Stimulated activated effector memory CD8-positive, alpha-beta T cell treated with anti-CD3 and anti-CD28 coated beads, Interleukin-12 subunit alpha, Interleukin-12 subunit beta, amount 100 ng/mL, for 72 hours (primary cell): Measurements from ENCODE around the gene BORCS5.

Experiments used
- ATAC-seq: fragments of 150-1000 bp; cut with Tn5 transposase; 2 replicates; pipeline ENCODE4 v1.10.0; 2021
- DNase-seq, 2 donors: peaks; one replicate each; pipeline ENCODE4 v3.0.0; 2021 to 2022; ENCODE audit warnings: low spot score in 2 of 2
- H3K27ac Mint-ChIP-seq: one replicate; pipeline ENCODE4 v1.8.0; 2022; ENCODE audit warnings: mild to moderate bottlenecking, mixed read lengths
- H3K36me3 Mint-ChIP-seq: one replicate; pipeline ENCODE4 v1.8.0; 2022; ENCODE audit warnings: mild to moderate bottlenecking, mixed read lengths
- H3K4me1 Mint-ChIP-seq: one replicate; pipeline ENCODE4 v1.8.0; 2022; ENCODE audit warnings: mixed read lengths
- H3K4me3 Mint-ChIP-seq: one replicate; pipeline ENCODE4 v1.8.0; 2022; ENCODE audit warnings: mild to moderate bottlenecking, mixed read lengths
- H3K9me3 Mint-ChIP-seq: one replicate; pipeline ENCODE4 v1.8.0; 2022; ENCODE audit warnings: mixed read lengths

Gene BORCS5

GRCh38 chr12:12506496-12506890 lies 149.6 kb downstream of the BORCS5 start:
- peak overlapping the region; percentile 73 for H3K27ac Mint-ChIP-seq
- H3K4me1 Mint-ChIP-seq, result peaks cover 48% of the 10 kb centered on the region
- DNase-seq, result no peak
- ATAC-seq, result no peak
- peaks cover 43% of the 10 kb centered on the region for H3K36me3 Mint-ChIP-seq
- H3K4me3 Mint-ChIP-seq, result peak overlapping the region; percentile 55
- no peaks in the 10 kb centered on the region for H3K9me3 Mint-ChIP-seq

GRCh38 chr12:12507121-12507520 lies 150.2 kb downstream of the BORCS5 start:
- peaks cover 43% of the 10 kb centered on the region for H3K36me3 Mint-ChIP-seq
- DNase-seq (no peak), ATAC-seq (no peak)
- H3K27ac Mint-ChIP-seq, result peak overlapping the region; percentile 73
- no peaks in the 10 kb centered on the region for H3K9me3 Mint-ChIP-seq
- peak overlapping the region; percentile 55 for H3K4me3 Mint-ChIP-seq
- H3K4me1 Mint-ChIP-seq, result peaks cover 47% of the 10 kb centered on the region

GRCh38 chr12:12508612-12509011 lies 151.7 kb downstream of the BORCS5 start:
- H3K36me3 Mint-ChIP-seq, result peaks cover 31% of the 10 kb centered on the region
- peak overlapping the region; percentile 32 for H3K27ac Mint-ChIP-seq
- H3K9me3 Mint-ChIP-seq, result no peaks in the 10 kb centered on the region
- DNase-seq (no peak), ATAC-seq (no peak)
- no peak overlapping the region for H3K4me3 Mint-ChIP-seq
- peaks cover 34% of the 10 kb centered on the region for H3K4me1 Mint-ChIP-seq

DNA sequence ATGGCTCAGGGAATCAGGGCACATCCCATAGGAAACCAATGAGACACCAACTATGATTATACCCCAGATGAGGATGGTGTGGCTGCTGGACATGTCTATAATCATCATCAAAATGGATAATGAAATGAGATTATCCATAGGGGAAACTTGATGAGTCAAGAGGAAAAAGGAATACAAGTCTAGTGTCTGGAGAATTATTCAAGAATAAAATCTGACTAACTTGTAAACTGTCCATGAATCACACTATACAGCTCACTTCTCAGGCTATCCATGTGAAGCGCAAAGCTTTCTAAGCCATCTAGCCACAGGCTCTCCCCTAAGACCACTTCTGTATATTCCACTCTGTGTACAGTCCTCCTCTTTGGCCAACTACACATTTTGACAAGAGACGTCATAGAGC lies 153.3 kb downstream of the BORCS5 start:
- no peaks in the 10 kb centered on the region for H3K9me3 Mint-ChIP-seq
- H3K4me1 Mint-ChIP-seq, result peaks cover 26% of the 10 kb centered on the region
- H3K36me3 Mint-ChIP-seq, result peaks cover 27% of the 10 kb centered on the region
- H3K27ac Mint-ChIP-seq, result no peak overlapping the region
- no peak overlapping the region for H3K4me3 Mint-ChIP-seq
- DNase-seq (no peak), ATAC-seq (no peak)

DNA sequence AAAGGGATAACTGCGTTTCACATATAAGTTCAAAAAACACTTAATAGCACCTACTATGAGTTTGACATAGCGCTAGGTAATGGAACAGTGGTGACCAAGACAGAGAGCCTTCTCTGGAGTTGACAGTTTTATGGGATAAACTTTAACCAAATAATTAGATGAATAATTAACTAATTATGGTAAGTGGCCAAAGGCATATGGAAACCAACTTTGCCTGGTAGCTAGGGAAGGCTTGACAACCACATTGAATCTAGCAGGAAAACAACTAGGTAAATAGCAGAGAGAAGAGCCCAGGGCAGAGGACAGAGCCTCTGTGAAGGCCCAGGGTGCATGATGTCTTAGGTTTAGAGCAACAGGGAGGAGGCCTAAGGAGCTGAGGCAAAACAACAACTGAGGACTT lies 153.7 kb downstream of the BORCS5 start:
- Mint-ChIP-seq H3K9me3 (no peaks in the 10 kb centered on the region), H3K27ac (no peak overlapping the region), H3K4me3 (no peak overlapping the region), H3K36me3 (peaks cover 30% of the 10 kb centered on the region), H3K4me1 (peaks cover 22% of the 10 kb centered on the region)
- no peak for DNase-seq
- no peak for ATAC-seq

GRCh38 chr12:12511021-12511783 lies 154.3 kb downstream of the BORCS5 start:
- H3K27ac Mint-ChIP-seq, result no peak overlapping the region
- peaks cover 16% of the 10 kb centered on the region for H3K4me1 Mint-ChIP-seq
- ATAC-seq (no peak), DNase-seq (no peak)
- H3K4me3 Mint-ChIP-seq, result no peak overlapping the region
- peaks cover 30% of the 10 kb centered on the region for H3K36me3 Mint-ChIP-seq
- H3K9me3 Mint-ChIP-seq, result no peaks in the 10 kb centered on the region

DNA sequence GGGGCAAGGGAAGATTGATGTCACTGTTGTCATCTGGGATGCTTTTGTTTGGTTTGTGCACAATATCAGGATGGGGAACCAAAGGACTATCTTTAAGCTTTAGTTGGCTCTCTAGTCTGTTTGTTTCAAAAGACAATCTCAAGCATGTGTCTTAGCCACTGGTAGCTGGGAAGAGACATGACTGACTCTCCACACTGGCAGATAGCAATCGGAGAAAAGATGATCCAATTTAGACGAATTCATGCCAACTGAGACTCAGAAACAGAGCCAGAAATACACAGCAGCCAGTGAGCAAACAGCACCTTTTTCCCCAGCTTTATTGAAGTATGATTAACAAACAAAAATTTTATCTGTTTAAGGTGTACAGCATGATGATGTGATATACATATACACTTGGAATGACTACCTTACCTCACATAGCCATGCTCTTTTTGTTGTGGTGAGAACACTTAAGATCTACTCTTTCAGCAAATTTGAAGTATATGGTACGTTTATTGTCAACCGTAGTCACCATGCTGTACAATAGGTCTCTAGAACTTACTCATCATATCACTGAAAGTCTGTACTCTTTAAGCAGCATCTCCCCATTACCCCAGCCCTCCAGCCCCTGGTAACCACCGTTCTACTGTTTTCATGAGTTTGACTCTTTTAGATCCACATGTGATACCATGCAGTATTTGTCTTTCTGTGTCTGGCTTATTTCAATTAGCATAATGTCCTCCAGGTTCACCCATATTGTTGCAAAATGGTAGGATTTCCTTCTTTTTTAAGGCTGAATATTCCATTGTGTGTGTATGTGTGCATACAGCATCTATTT lies 155.2 kb downstream of the BORCS5 start:
- peaks cover 7% of the 10 kb centered on the region for H3K4me1 Mint-ChIP-seq
- H3K27ac Mint-ChIP-seq, result no peak overlapping the region
- ATAC-seq (peak; percentile 98), DNase-seq (no peak)
- no peak overlapping the region for H3K4me3 Mint-ChIP-seq
- H3K36me3 Mint-ChIP-seq, result peaks cover 31% of the 10 kb centered on the region
- H3K9me3 Mint-ChIP-seq, result no peaks in the 10 kb centered on the region

- H3K27ac Mint-ChIP-seq, result no peak overlapping the region
- no peak for DNase-seq
- H3K4me3 Mint-ChIP-seq, result no peak overlapping the region
- no peak for ATAC-seq
- peaks cover 37% of the 10 kb centered on the region for H3K36me3 Mint-ChIP-seq
- H3K9me3 Mint-ChIP-seq, result no peaks in the 10 kb centered on the region
- peaks cover 12% of the 10 kb centered on the region for H3K4me1 Mint-ChIP-seq
Observed at GRCh38 chr12:12513416-12514006, 156.6 kb downstream of the BORCS5 start.

- H3K36me3 Mint-ChIP-seq, result peaks cover 76% of the 10 kb centered on the region
- ATAC-seq (no peak), DNase-seq (no peak)
- peak overlapping the region; percentile 3 for H3K27ac Mint-ChIP-seq
- H3K4me3 Mint-ChIP-seq, result no peak overlapping the region
- H3K9me3 Mint-ChIP-seq, result no peaks in the 10 kb centered on the region
- H3K4me1 Mint-ChIP-seq, result peaks cover 26% of the 10 kb centered on the region
Observed at GRCh38 chr12:12518464-12518845, 161.6 kb downstream of the BORCS5 start.

DNA sequence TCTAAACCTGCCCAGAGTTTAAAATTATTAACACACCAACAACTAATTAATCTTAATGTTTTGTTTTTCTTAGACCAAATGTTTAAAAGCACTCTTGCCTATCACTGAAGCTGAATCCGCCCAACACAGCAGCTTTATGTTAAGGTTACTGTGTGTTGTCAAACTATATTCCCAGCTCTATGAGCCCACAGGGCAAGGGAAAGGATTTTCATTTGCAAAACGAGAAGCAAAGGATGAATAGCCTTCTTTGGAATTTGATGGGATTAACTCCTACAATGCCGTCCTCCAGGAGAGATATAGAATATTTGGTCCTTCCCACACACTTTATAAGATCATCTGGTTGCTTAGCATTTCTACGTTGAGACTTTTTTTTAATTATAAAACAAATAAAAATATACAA lies 162.0 kb downstream of the BORCS5 start:
- Mint-ChIP-seq H3K9me3 (no peaks in the 10 kb centered on the region), H3K36me3 (peaks cover 76% of the 10 kb centered on the region), H3K27ac (no peak overlapping the region), H3K4me1 (peaks cover 30% of the 10 kb centered on the region), H3K4me3 (no peak overlapping the region)
- DNase-seq (no peak), ATAC-seq (no peak)
